ENCODE results near the gene TMEM273.

DNA sequence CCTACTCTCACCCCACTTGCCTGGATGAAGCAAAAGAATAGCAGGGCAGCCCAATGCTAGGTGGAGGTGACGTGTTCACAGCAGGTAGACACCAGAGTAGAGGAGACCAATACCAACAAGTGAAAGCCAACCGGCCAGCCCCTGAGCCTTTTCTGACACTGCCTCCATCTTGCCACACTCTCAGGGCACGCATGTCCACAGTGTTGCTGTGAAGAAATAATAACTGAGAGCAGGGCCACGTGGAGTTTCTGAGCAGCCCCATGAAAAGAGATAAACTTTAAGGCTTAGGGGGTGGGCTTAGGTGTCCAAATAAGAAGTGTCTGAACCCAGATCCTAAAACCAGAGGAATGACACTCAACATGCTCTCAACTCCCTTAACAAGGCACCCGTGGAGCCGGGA lies 9.0 kb upstream of the TMEM273 start:
- TF ChIP-seq, protein P1, sequence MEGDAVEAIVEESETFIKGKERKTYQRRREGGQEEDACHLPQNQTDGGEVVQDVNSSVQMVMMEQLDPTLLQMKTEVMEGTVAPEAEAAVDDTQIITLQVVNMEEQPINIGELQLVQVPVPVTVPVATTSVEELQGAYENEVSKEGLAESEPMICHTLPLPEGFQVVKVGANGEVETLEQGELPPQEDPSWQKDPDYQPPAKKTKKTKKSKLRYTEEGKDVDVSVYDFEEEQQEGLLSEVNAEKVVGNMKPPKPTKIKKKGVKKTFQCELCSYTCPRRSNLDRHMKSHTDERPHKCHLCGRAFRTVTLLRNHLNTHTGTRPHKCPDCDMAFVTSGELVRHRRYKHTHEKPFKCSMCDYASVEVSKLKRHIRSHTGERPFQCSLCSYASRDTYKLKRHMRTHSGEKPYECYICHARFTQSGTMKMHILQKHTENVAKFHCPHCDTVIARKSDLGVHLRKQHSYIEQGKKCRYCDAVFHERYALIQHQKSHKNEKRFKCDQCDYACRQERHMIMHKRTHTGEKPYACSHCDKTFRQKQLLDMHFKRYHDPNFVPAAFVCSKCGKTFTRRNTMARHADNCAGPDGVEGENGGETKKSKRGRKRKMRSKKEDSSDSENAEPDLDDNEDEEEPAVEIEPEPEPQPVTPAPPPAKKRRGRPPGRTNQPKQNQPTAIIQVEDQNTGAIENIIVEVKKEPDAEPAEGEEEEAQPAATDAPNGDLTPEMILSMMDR (IDR thresholded peaks at IDR 0.05): no peak
- TF ChIP-seq POLR2A (IDR thresholded peaks at IDR 0.05): no peak

Measured in esophagus squamous epithelium (tissue), 4 donors.